ENCODE measurements around the gene SORCS2. TPM values are rescaled to one million over a fixed set of nuclear protein-coding genes. Genes with fewer than 3 reads are reported as not detected.

Gene SORCS2
- total and polyA plus RNA-seq, 2 of the 13 experiments (the other 11 are each of a cell fraction or from before 2014, with no cell fraction given): 0.82 to 1.0 TPM

DNA sequence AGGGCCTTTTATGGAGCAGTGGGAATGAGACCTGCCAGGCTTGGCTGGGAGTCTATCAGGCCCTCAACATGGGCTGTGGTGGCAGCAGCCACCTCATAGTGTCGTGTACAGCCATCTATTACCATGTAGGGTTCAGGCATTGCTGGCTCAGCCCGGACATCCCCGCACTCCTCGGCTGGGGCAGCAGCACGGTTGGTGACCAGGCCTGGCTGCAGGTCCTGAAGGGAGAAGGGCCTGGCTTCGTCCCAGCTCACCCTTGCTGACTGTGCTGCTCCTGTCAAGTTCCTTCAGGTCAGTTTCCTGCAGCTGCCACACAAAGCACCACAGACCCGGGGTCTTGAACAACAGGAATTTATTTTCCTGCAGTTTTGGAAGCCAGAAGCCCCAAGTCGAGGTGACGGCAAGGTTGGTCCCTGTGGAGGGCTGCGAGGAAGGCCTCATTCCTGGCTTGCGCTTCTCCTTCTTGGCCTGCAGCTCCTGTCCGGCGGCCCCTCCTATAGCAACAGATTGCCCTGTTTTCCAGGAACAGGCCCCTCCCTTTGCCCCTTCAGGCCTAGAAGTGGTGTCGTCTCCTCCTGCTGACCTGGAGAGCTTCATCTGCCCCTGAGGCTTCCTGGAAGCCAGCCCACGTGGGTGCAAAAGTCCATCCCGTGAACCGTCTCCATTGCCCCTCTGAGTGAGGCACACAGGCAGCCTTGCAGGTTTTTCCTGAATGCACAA lies 25.2 kb upstream of the SORCS2 start (continued):
- TF ChIP-seq ZBTB33 (CRISPR knock-in tag; IDR thresholded peaks at IDR 0.05) (no peak), RARA (CRISPR knock-in tag; IDR thresholded peaks at IDR 0.05) (peak; percentile 77), HIVEP1 (CRISPR knock-in tag; IDR thresholded peaks at IDR 0.05) (0 out of 2 replicates have a peak, but pooled peaks have one; percentile 23), ZNF331 (CRISPR knock-in tag; IDR thresholded peaks at IDR 0.05) (peak; percentile 24; the same call in 1 of the 2 replicates), ZMAT3 (CRISPR knock-in tag; conservative IDR thresholded peaks at IDR 0.05) (no peak), ZKSCAN8 (CRISPR knock-in tag; IDR thresholded peaks at IDR 0.05; ENCODE audit: borderline replicate concordance) (no peak), RXRA (CRISPR knock-in tag; IDR thresholded peaks at IDR 0.05) (0 out of 2 replicates have a peak, but pooled peaks have one; percentile 21), MXI1 (IDR thresholded peaks at IDR 0.05; ENCODE audit: borderline replicate concordance, low read depth, low read length) (no peak), TCF7 (IDR thresholded peaks at IDR 0.05; ENCODE audit: low read depth) (no peak), ZGPAT (CRISPR knock-in tag; IDR thresholded peaks at IDR 0.05) (0 out of 2 replicates have a peak, but pooled peaks have one; percentile 25), ATF7-NPFF (CRISPR knock-in tag; IDR thresholded peaks at IDR 0.05; ENCODE audit: low read depth) (0 out of 2 replicates have a peak, but pooled peaks have one; percentile 28), BCL6 (CRISPR knock-in tag; IDR thresholded peaks at IDR 0.05) (peak; percentile 96), HMG20A (CRISPR knock-in tag; IDR thresholded peaks at IDR 0.05; ENCODE audit: borderline replicate concordance) (no peak)
- TF ChIP-seq, protein P1, sequence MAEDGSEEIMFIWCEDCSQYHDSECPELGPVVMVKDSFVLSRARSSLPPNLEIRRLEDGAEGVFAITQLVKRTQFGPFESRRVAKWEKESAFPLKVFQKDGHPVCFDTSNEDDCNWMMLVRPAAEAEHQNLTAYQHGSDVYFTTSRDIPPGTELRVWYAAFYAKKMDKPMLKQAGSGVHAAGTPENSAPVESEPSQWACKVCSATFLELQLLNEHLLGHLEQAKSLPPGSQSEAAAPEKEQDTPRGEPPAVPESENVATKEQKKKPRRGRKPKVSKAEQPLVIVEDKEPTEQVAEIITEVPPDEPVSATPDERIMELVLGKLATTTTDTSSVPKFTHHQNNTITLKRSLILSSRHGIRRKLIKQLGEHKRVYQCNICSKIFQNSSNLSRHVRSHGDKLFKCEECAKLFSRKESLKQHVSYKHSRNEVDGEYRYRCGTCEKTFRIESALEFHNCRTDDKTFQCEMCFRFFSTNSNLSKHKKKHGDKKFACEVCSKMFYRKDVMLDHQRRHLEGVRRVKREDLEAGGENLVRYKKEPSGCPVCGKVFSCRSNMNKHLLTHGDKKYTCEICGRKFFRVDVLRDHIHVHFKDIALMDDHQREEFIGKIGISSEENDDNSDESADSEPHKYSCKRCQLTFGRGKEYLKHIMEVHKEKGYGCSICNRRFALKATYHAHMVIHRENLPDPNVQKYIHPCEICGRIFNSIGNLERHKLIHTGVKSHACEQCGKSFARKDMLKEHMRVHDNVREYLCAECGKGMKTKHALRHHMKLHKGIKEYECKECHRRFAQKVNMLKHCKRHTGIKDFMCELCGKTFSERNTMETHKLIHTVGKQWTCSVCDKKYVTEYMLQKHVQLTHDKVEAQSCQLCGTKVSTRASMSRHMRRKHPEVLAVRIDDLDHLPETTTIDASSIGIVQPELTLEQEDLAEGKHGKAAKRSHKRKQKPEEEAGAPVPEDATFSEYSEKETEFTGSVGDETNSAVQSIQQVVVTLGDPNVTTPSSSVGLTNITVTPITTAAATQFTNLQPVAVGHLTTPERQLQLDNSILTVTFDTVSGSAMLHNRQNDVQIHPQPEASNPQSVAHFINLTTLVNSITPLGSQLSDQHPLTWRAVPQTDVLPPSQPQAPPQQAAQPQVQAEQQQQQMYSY (CRISPR knock-in tag; IDR thresholded peaks at IDR 0.05): no peak
- TF ChIP-seq, protein P2, sequence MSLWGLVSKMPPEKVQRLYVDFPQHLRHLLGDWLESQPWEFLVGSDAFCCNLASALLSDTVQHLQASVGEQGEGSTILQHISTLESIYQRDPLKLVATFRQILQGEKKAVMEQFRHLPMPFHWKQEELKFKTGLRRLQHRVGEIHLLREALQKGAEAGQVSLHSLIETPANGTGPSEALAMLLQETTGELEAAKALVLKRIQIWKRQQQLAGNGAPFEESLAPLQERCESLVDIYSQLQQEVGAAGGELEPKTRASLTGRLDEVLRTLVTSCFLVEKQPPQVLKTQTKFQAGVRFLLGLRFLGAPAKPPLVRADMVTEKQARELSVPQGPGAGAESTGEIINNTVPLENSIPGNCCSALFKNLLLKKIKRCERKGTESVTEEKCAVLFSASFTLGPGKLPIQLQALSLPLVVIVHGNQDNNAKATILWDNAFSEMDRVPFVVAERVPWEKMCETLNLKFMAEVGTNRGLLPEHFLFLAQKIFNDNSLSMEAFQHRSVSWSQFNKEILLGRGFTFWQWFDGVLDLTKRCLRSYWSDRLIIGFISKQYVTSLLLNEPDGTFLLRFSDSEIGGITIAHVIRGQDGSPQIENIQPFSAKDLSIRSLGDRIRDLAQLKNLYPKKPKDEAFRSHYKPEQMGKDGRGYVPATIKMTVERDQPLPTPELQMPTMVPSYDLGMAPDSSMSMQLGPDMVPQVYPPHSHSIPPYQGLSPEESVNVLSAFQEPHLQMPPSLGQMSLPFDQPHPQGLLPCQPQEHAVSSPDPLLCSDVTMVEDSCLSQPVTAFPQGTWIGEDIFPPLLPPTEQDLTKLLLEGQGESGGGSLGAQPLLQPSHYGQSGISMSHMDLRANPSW (CRISPR knock-in tag; IDR thresholded peaks at IDR 0.05; ENCODE audit: borderline replicate concordance): no peak
- TF ChIP-seq, protein P3, sequence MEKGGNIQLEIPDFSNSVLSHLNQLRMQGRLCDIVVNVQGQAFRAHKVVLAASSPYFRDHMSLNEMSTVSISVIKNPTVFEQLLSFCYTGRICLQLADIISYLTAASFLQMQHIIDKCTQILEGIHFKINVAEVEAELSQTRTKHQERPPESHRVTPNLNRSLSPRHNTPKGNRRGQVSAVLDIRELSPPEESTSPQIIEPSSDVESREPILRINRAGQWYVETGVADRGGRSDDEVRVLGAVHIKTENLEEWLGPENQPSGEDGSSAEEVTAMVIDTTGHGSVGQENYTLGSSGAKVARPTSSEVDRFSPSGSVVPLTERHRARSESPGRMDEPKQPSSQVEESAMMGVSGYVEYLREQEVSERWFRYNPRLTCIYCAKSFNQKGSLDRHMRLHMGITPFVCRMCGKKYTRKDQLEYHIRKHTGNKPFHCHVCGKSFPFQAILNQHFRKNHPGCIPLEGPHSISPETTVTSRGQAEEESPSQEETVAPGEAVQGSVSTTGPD (CRISPR knock-in tag; IDR thresholded peaks at IDR 0.05): no peak
